Breast epithelium (tissue), 3 donors: ENCODE results near the gene PTGR3.

ENCODE experiments used
- CTCF ChIP-seq, 3 donors: fragments of 450-650 bp; IDR thresholded peaks; one replicate each; pipeline ENCODE4 v1.5.1; 2016 to 2017; ENCODE audit warnings: antibody characterized with exemption in 3 of 3, mild to moderate bottlenecking in 3 of 3, moderate library complexity in 3 of 3
- POLR2A ChIP-seq: fragments of 450-650 bp; IDR thresholded peaks from one replicate; pipeline ENCODE4 v1.6.1; 2016; ENCODE audit warnings: antibody characterized with exemption, mild to moderate bottlenecking, moderate library complexity

GRCh38 chr18:75163736-75164135 lies 45.2 kb downstream of the PTGR3 start:
- TF ChIP-seq CTCF (IDR thresholded peaks at IDR 0.05) = no peak
- no peak for TF ChIP-seq POLR2A
